Stomach smooth muscle (tissue), 2 donors: ENCODE results near the gene MRPL12.

ENCODE experiments used
- H3K27ac ChIP-seq: one replicate; pipeline ENCODE4 v1.7.0; 2013; ENCODE audit warnings: mild to moderate bottlenecking, low read length, inconsistent platforms
- H3K27me3 ChIP-seq, 2 donors: one replicate each; pipeline ENCODE4 v1.7.0; 2013; ENCODE audit warnings: low read length in 2 of 2; ENCODE audit not compliant: insufficient read depth in 2 of 2, control insufficient read depth in 1 of 2
- H3K36me3 ChIP-seq, 2 donors: one replicate each; pipeline ENCODE4 v1.7.0; 2013; ENCODE audit warnings: low read length in 2 of 2; ENCODE audit not compliant: control insufficient read depth in 2 of 2, insufficient read depth in 2 of 2
- H3K4me1 ChIP-seq: one replicate; pipeline ENCODE4 v1.7.0; 2013; ENCODE audit warnings: low read length; ENCODE audit not compliant: control insufficient read depth, insufficient read depth
- H3K4me3 ChIP-seq, 2 donors: one replicate each; pipeline ENCODE4 v1.7.0; 2013; ENCODE audit warnings: low read length in 2 of 2
- H3K9ac ChIP-seq, 2 donors: one replicate each; pipeline ENCODE4 v1.7.0; 2013; ENCODE audit warnings: low read length in 2 of 2, mild to moderate bottlenecking in 1 of 2
- H3K9me3 ChIP-seq, 2 donors: one replicate each; pipeline ENCODE4 v1.7.0; 2013; ENCODE audit warnings: low read length in 2 of 2; ENCODE audit not compliant: control insufficient read depth in 2 of 2
- donor health status: healthy.
- donor health status: Pancreatic carcinoma.

Gene MRPL12

GRCh38 chr17:81719410-81720266 is 16.5 kb downstream of the MRPL12 start:
- no peaks in the 10 kb centered on the region for H3K36me3 ChIP-seq
- no peak overlapping the region for H3K27ac ChIP-seq
- H3K4me1 ChIP-seq: no peaks in the 10 kb centered on the region

DNA sequence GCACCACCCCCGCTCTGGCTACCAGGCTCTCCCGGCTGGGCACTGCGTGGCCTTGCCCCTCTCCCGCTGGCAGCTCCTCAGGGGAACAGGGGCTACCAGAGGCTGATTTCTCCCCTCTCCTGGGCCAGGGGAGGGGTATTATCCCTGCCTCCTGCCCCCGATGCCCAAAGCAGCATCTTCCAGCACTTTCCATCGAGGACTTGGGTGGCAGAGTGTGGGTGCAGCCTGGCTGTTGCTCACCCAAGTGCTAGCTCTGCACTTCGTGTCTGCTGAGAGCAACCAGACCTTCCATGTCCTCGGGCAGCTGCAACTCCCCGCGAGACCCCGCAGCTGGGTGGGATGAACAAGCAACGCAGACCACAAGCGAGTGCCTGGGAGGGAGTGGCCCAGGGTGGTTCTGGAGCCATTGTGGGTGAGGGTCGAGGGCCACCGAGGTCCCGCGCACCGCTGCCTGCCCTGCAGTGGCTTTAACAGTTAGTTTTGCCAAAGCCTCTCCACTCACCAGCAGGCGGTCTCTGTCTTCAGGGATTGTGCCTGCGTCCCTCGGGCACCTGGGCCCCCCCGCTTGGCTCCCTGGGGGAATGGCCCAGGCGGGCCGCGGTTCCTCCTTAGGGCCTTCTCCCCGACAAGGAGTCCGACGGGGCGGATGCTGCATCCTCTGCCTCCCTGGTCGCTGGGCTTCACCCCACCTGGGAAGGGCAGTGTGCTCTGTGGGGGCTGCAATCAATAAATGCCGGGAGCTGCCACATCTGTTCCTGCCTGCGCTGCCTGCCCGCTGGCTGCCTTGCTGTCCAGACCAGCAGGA is 17.3 kb downstream of the MRPL12 start:
- no peak overlapping the region for H3K9ac ChIP-seq
- H3K27ac ChIP-seq: no peak overlapping the region
- H3K4me1 ChIP-seq: no peaks in the 10 kb centered on the region
- no peak overlapping the region for H3K4me3 ChIP-seq
- no peaks in the 10 kb centered on the region for H3K36me3 ChIP-seq
- peaks cover 5 to 7% of the 10 kb centered on the region in 2 donors for H3K27me3 ChIP-seq
- H3K9me3 ChIP-seq: no peaks in the 10 kb centered on the region

More at GRCh38 chr17:81719410-81720266, 16.5 kb downstream of the MRPL12 start:
- no peaks in the 10 kb centered on the region for H3K9me3 ChIP-seq
- H3K9ac ChIP-seq: no peak overlapping the region
- peaks cover 4 to 7% of the 10 kb centered on the region in 2 donors for H3K27me3 ChIP-seq
- no peak overlapping the region for H3K4me3 ChIP-seq

- Histone ChIP-seq H3K4me3 (no peak overlapping the region), H3K27ac (no peak overlapping the region), H3K9ac (no peak overlapping the region), H3K27me3 (peaks cover 9 to 10% of the 10 kb centered on the region in 2 donors), H3K36me3 (no peaks in the 10 kb centered on the region), H3K4me1 (peaks cover 3% of the 10 kb centered on the region), H3K9me3 (no peaks in the 10 kb centered on the region)
Measured at GRCh38 chr17:81722184-81723120, 19.3 kb downstream of the MRPL12 start.

GRCh38 chr17:81723651-81724209 is 20.6 kb downstream of the MRPL12 start:
- H3K4me3 ChIP-seq: no peak overlapping the region
- H3K27me3 ChIP-seq: peaks cover 10% of the 10 kb centered on the region in 2 donors
- no peaks in the 10 kb centered on the region for H3K36me3 ChIP-seq
- peaks cover 3% of the 10 kb centered on the region for H3K4me1 ChIP-seq
- H3K9ac ChIP-seq: no peak overlapping the region
- no peak overlapping the region for H3K27ac ChIP-seq
- no peaks in the 10 kb centered on the region for H3K9me3 ChIP-seq

DNA sequence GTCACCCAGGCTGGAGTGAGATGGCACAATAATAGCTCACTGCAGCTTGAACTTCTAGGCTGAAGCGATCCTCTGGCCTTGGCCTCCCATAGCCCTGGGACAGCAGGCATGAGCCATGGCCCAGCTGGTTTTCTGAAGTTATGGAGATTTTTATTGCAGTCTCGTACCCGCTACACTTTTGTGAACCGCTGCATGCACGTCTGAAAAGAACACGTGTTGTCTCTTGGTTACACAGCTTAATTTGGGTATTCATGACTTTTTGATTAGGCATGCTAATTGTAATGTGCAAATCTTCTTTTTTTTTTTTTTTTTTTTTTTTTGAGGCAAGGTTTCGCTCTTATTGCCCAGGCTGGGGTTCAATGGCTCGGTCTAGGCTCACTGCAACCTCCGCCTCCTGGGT is 22.3 kb downstream of the MRPL12 start:
- Histone ChIP-seq H3K9ac (no peak overlapping the region), H3K4me1 (peaks cover 3% of the 10 kb centered on the region), H3K27me3 (peaks cover 11 to 14% of the 10 kb centered on the region in 2 donors), H3K27ac (no peak overlapping the region), H3K9me3 (no peaks in the 10 kb centered on the region), H3K36me3 (no peaks in the 10 kb centered on the region), H3K4me3 (no peak overlapping the region)

DNA sequence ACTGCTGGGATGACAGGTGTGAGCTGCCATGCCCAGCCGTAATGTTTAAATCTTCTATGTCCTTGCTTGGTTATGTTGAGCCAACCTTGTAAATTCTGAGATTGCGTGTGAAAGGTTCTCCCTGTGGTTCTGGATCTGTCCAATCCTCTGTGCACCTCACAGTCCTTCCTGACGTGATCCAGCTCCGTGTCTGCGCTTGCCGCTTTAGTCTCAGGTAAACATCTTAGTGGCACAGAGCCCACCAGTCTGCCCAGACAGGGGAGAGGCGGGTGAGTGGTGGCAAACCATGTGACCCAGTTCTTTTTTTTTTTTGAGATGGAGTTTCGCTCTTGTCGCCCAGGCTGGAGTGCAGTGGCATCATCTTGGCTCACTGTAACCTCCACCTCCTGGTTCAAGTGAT is 22.8 kb downstream of the MRPL12 start:
- H3K9ac ChIP-seq: no peak overlapping the region
- peaks cover 12 to 14% of the 10 kb centered on the region in 2 donors for H3K27me3 ChIP-seq
- peaks cover 3% of the 10 kb centered on the region for H3K4me1 ChIP-seq
- H3K36me3 ChIP-seq: no peaks in the 10 kb centered on the region
- no peak overlapping the region for H3K27ac ChIP-seq
- no peaks in the 10 kb centered on the region for H3K9me3 ChIP-seq
- H3K4me3 ChIP-seq: no peak overlapping the region

DNA sequence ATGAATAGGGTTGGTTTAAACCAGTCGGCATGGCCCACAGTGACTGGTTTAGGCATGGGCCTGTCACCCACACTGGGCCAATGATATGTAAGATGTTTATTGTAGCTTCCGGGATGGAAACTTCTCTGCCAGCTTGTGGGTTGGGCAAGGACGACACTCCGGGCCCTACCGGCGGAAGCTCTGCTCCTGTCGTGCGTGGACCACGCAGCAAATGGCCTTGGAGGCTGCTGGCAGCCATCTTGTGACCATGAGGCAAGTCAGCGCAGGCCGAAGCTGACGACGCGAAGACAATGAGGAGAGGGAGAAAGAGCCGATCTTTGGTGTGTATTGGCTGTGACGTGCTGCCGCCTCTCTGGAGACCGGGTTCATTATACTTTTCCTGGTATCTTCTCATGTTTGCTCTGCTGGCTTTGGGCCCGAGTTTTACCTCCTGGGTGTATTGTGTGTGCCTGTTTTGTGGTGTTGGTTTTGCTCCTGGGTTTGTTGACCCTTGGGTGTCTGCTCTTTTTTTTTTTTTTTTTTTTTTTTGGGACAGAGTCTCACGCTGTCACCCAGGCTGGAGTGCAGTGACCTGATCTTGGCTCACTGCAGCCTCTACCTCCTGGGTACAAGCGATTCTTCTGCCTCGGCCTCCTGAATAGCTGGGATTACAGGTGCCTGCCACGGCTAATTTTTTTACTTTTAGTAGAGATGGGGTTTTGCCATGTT is 24.3 kb downstream of the MRPL12 start:
- Histone ChIP-seq H3K9ac (no peak overlapping the region), H3K36me3 (no peaks in the 10 kb centered on the region), H3K27ac (no peak overlapping the region), H3K4me1 (peaks cover 3% of the 10 kb centered on the region), H3K27me3 (peaks cover 8 to 19% of the 10 kb centered on the region in 2 donors), H3K9me3 (no peaks in the 10 kb centered on the region), H3K4me3 (no peak overlapping the region)

GRCh38 chr17:81733507-81734404 is 30.6 kb downstream of the MRPL12 start:
- Histone ChIP-seq H3K27ac (no peak overlapping the region), H3K4me3 (no peak overlapping the region), H3K36me3 (no peaks in the 10 kb centered on the region), H3K9me3 (no peaks in the 10 kb centered on the region), H3K9ac (no peak overlapping the region), H3K4me1 (peaks cover 4% of the 10 kb centered on the region), H3K27me3 (peaks cover 23 to 27% of the 10 kb centered on the region in 2 donors)
